DLD1 (cell line): ENCODE measurements around the gene TMEM200A.
"Not testable (repeated sequence)": the region's sequence is repeated elsewhere in the genome, so short reads cannot be mapped to it uniquely, and the experiment has no call there.

Experiments used
- in situ Hi-C: cut with HindIII; loops from 2 replicates; pipeline ENCODE4 v1.10.0; 2017; ENCODE audit warnings: low sequenced_read_pairs

Gene TMEM200A

GRCh38 chr6:130365166-130366106, at the start of gene TMEM200A:
Gene TMEM200A, plus strand, starts transcription at chr6:130366017. Its CDS starts 74,406 bp downstream, at chr6:130440423.
- in situ Hi-C loops = no loop called here

GRCh38 chr6:130320908-130321307, 44.9 kb upstream of the TMEM200A start:
- in situ Hi-C loops = no loop called here

GRCh38 chr6:130322673-130323268, 43.0 kb upstream of the TMEM200A start:
- in situ Hi-C loops = no loop called here

GRCh38 chr6:130324657-130325056, 41.2 kb upstream of the TMEM200A start:
- in situ Hi-C loops = no loop called here

GRCh38 chr6:130326496-130326895, 39.3 kb upstream of the TMEM200A start:
- in situ Hi-C loops = no loop called here

- in situ Hi-C loops = no loop called here
Measured at GRCh38 chr6:130337534-130337933, 28.3 kb upstream of the TMEM200A start.

- in situ Hi-C loops = not testable (repeated sequence)
Measured at GRCh38 chr6:130346324-130346723, 19.5 kb upstream of the TMEM200A start.

- in situ Hi-C loops = no loop called here
Measured at GRCh38 chr6:130354322-130354721, 11.5 kb upstream of the TMEM200A start.

GRCh38 chr6:130355572-130355971, 10.2 kb upstream of the TMEM200A start:
- in situ Hi-C loops = no loop called here

- in situ Hi-C loops = no loop called here
Measured at GRCh38 chr6:130357436-130357835, 8.4 kb upstream of the TMEM200A start.

- in situ Hi-C loops = no loop called here
Measured at GRCh38 chr6:130359736-130360135, 6.1 kb upstream of the TMEM200A start.

GRCh38 chr6:130362128-130362527, 3.7 kb upstream of the TMEM200A start:
- in situ Hi-C loops = no loop called here

GRCh38 chr6:130364224-130364780, 1.5 kb upstream of the TMEM200A start:
- in situ Hi-C loops = no loop called here

- in situ Hi-C loops = no loop called here
Measured at GRCh38 chr6:130366107-130367005, 539 bp downstream of the TMEM200A start.

- in situ Hi-C loops = no loop called here
Measured at GRCh38 chr6:130367767-130368166, 1.9 kb downstream of the TMEM200A start.

- in situ Hi-C loops = no loop called here
Measured at GRCh38 chr6:130368576-130368975, 2.8 kb downstream of the TMEM200A start.

GRCh38 chr6:130369831-130370230, 4.0 kb downstream of the TMEM200A start:
- in situ Hi-C loops = no loop called here

- in situ Hi-C loops = no loop called here
Measured at GRCh38 chr6:130371921-130372420, 6.2 kb downstream of the TMEM200A start.

GRCh38 chr6:130372786-130373185, 7.0 kb downstream of the TMEM200A start:
- in situ Hi-C loops = no loop called here

- in situ Hi-C loops = no loop called here
Measured at GRCh38 chr6:130373992-130374391, 8.2 kb downstream of the TMEM200A start.

GRCh38 chr6:130376936-130377335, 11.1 kb downstream of the TMEM200A start:
- in situ Hi-C loops = no loop called here
